ENCODE data around the gene PLPP3.

Gene PLPP3

DNA sequence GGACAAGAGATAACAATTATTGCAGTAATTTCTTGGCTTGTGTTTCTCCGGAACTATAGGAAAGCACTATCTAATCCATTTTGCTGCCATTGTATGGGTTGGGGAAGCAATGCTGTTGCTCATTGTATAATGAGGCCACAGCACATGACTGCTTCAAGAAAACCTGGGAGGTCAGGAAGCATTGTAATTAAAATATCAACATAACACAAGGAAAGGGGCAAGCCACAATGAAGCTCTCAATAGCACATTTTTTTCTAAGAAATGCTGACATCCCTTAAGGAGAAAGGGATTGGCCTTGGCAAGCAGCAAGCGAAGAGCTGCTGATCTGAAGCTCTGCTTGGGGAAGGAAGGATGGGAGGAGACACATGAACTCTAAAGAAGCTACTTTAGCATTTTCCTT is 44.0 kb downstream of the PLPP3 start:
- H3K4me2 ChIP-seq (ENCODE audit: low read length): no peak overlapping the region
- H2AK5ac ChIP-seq (ENCODE audit: low read length): no peak overlapping the region
- H4K12ac ChIP-seq (ENCODE audit: low read depth, low read length): no peak overlapping the region
- H3K36me3 ChIP-seq (ENCODE audit: control insufficient read depth in 1 of 2, insufficient read depth in 2 of 2, low read length in 2 of 2): peaks cover 25 to 70% of the 10 kb centered on the region in 2 experiments
- no peak overlapping the region for H2BK12ac ChIP-seq (ENCODE audit: low read length)
- H2BK5ac ChIP-seq (ENCODE audit: low read depth, low read length, poor library complexity): no peak overlapping the region
- H2BK120ac ChIP-seq (ENCODE audit: insufficient read depth, low read length, poor library complexity): no peak overlapping the region
- no peak overlapping the region for H3K9ac ChIP-seq (ENCODE audit: low read length)
- H2AFZ ChIP-seq (ENCODE audit: insufficient read depth, low read length, poor library complexity): no peak overlapping the region
- no peak overlapping the region for H3K18ac ChIP-seq (ENCODE audit: low read length)
- H3K23ac ChIP-seq (ENCODE audit: low read length): no peak overlapping the region
- peaks cover 4 to 9% of the 10 kb centered on the region in 2 experiments for H3K4me1 ChIP-seq (ENCODE audit: control insufficient read depth in 1 of 2, insufficient read depth in 2 of 2, low read length in 2 of 2)
- H3K27me3 ChIP-seq (ENCODE audit: insufficient read depth, low read length): no peaks in the 10 kb centered on the region
- no peaks in the 10 kb centered on the region for H3K9me3 ChIP-seq (ENCODE audit: insufficient read depth, low read depth, low read length)
- no peak overlapping the region for H4K91ac ChIP-seq (ENCODE audit: low read depth, low read length)
- DNase-seq: no peak
- no peaks in the 10 kb centered on the region for H3K79me1 ChIP-seq (ENCODE audit: low read length)
- WGBS (ENCODE audit: extremely low coverage, insufficient coverage, insufficient read length): no CpG with 5 or more reads among the region's 2 CpGs
- H3K14ac ChIP-seq (ENCODE audit: low read length): no peak overlapping the region
- no peak overlapping the region for H3K4me3 ChIP-seq (ENCODE audit: low read depth, low read length)
- H3K4ac ChIP-seq (ENCODE audit: low read depth, low read length): no peak overlapping the region
- no peak overlapping the region for H4K8ac ChIP-seq (ENCODE audit: low read depth, low read length)
- peaks cover 16% of the 10 kb centered on the region for H3K79me2 ChIP-seq (ENCODE audit: control insufficient read depth, insufficient read depth, low read length, poor library complexity)
- H3K27ac ChIP-seq (ENCODE audit: low read depth, low read length): no peak overlapping the region

- H4K12ac ChIP-seq (ENCODE audit: low read depth, low read length): no peak overlapping the region
- H3K4me2 ChIP-seq (ENCODE audit: low read length): no peak overlapping the region
- peaks cover 26 to 77% of the 10 kb centered on the region in 2 experiments for H3K36me3 ChIP-seq (ENCODE audit: control insufficient read depth in 1 of 2, insufficient read depth in 2 of 2, low read length in 2 of 2)
- H2AK5ac ChIP-seq (ENCODE audit: low read length): no peak overlapping the region
- H3K27ac ChIP-seq (ENCODE audit: low read depth, low read length): no peak overlapping the region
- H2BK12ac ChIP-seq (ENCODE audit: low read length): no peak overlapping the region
- no peak overlapping the region for H3K14ac ChIP-seq (ENCODE audit: low read length)
- H4K8ac ChIP-seq (ENCODE audit: low read depth, low read length): no peak overlapping the region
- H3K4me1 ChIP-seq (ENCODE audit: control insufficient read depth in 1 of 2, insufficient read depth in 2 of 2, low read length in 2 of 2): peaks cover 4 to 9% of the 10 kb centered on the region in 2 experiments
- no peak overlapping the region for H4K91ac ChIP-seq (ENCODE audit: low read depth, low read length)
- H2BK5ac ChIP-seq (ENCODE audit: low read depth, low read length, poor library complexity): no peak overlapping the region
- H3K79me2 ChIP-seq (ENCODE audit: control insufficient read depth, insufficient read depth, low read length, poor library complexity): peaks cover 13% of the 10 kb centered on the region
- no CpG with 5 or more reads among the region's 5 CpGs for WGBS (ENCODE audit: extremely low coverage, insufficient coverage, insufficient read length)
- H3K79me1 ChIP-seq (ENCODE audit: low read length): no peaks in the 10 kb centered on the region
- H3K9me3 ChIP-seq (ENCODE audit: insufficient read depth, low read depth, low read length): no peaks in the 10 kb centered on the region
- DNase-seq: no peak
- peak overlapping the region; percentile 73 for H3K4ac ChIP-seq (ENCODE audit: low read depth, low read length)
- H3K4me3 ChIP-seq (ENCODE audit: low read depth, low read length): no peak overlapping the region
- H3K18ac ChIP-seq (ENCODE audit: low read length): no peak overlapping the region
- no peak overlapping the region for H3K9ac ChIP-seq (ENCODE audit: low read length)
- no peak overlapping the region for H2AFZ ChIP-seq (ENCODE audit: insufficient read depth, low read length, poor library complexity)
- no peak overlapping the region for H2BK120ac ChIP-seq (ENCODE audit: insufficient read depth, low read length, poor library complexity)
- no peaks in the 10 kb centered on the region for H3K27me3 ChIP-seq (ENCODE audit: insufficient read depth, low read length)
- no peak overlapping the region for H3K23ac ChIP-seq (ENCODE audit: low read length)
Measured at GRCh38 chr1:56534130-56534651, 45.2 kb downstream of the PLPP3 start.

DNA sequence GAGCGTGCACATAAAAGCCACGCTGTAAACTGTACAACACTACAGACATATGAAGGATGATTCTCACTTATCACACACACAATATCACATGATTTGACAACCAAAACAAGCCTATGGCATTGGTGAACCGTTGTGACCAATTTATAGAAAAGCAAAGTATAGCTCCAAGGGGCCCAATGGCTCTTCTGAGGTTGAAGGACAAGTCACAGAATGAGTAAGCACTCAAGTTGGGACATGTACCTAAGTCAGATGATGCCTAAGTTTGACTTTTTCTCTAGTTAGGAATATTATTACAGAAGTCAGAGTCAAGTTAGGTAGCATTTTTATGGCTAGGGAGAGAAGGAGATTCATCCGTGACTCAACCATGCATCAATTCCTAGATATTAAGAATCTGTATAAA is 45.7 kb downstream of the PLPP3 start:
- H3K36me3 ChIP-seq (ENCODE audit: control insufficient read depth in 1 of 2, insufficient read depth in 2 of 2, low read length in 2 of 2): peaks cover 26 to 78% of the 10 kb centered on the region in 2 experiments
- H2AFZ ChIP-seq (ENCODE audit: insufficient read depth, low read length, poor library complexity): no peak overlapping the region
- H3K27ac ChIP-seq (ENCODE audit: low read depth, low read length): no peak overlapping the region
- H2BK5ac ChIP-seq (ENCODE audit: low read depth, low read length, poor library complexity): no peak overlapping the region
- no peak overlapping the region for H2BK12ac ChIP-seq (ENCODE audit: low read length)
- no peak overlapping the region for H3K18ac ChIP-seq (ENCODE audit: low read length)
- H4K12ac ChIP-seq (ENCODE audit: low read depth, low read length): no peak overlapping the region
- H3K9me3 ChIP-seq (ENCODE audit: insufficient read depth, low read depth, low read length): no peaks in the 10 kb centered on the region
- peaks cover 13% of the 10 kb centered on the region for H3K79me2 ChIP-seq (ENCODE audit: control insufficient read depth, insufficient read depth, low read length, poor library complexity)
- peak in 1 of 2 donors; percentile 58 for DNase-seq
- no peak overlapping the region for H3K4me2 ChIP-seq (ENCODE audit: low read length)
- H2AK5ac ChIP-seq (ENCODE audit: low read length): no peak overlapping the region
- no peak overlapping the region for H2BK120ac ChIP-seq (ENCODE audit: insufficient read depth, low read length, poor library complexity)
- no CpG with 5 or more reads among the region's 4 CpGs for WGBS (ENCODE audit: extremely low coverage, insufficient coverage, insufficient read length)
- H3K9ac ChIP-seq (ENCODE audit: low read length): no peak overlapping the region
- no peak overlapping the region for H3K4me3 ChIP-seq (ENCODE audit: low read depth, low read length)
- peak overlapping the region; percentile 73 for H3K4ac ChIP-seq (ENCODE audit: low read depth, low read length)
- peaks cover 4 to 9% of the 10 kb centered on the region in 2 experiments for H3K4me1 ChIP-seq (ENCODE audit: control insufficient read depth in 1 of 2, insufficient read depth in 2 of 2, low read length in 2 of 2)
- no peaks in the 10 kb centered on the region for H3K27me3 ChIP-seq (ENCODE audit: insufficient read depth, low read length)
- H3K23ac ChIP-seq (ENCODE audit: low read length): no peak overlapping the region
- no peak overlapping the region for H3K14ac ChIP-seq (ENCODE audit: low read length)
- H4K91ac ChIP-seq (ENCODE audit: low read depth, low read length): no peak overlapping the region
- H3K79me1 ChIP-seq (ENCODE audit: low read length): no peaks in the 10 kb centered on the region
- H4K8ac ChIP-seq (ENCODE audit: low read depth, low read length): no peak overlapping the region

- no peak overlapping the region for H3K18ac ChIP-seq (ENCODE audit: low read length)
- H4K91ac ChIP-seq (ENCODE audit: low read depth, low read length): no peak overlapping the region
- H3K4me3 ChIP-seq (ENCODE audit: low read depth, low read length): no peak overlapping the region
- H2AK5ac ChIP-seq (ENCODE audit: low read length): no peak overlapping the region
- H4K12ac ChIP-seq (ENCODE audit: low read depth, low read length): no peak overlapping the region
- H4K8ac ChIP-seq (ENCODE audit: low read depth, low read length): no peak overlapping the region
- no peaks in the 10 kb centered on the region for H3K79me1 ChIP-seq (ENCODE audit: low read length)
- no peak overlapping the region for H2AFZ ChIP-seq (ENCODE audit: insufficient read depth, low read length, poor library complexity)
- DNase-seq: no peak
- H2BK12ac ChIP-seq (ENCODE audit: low read length): no peak overlapping the region
- peaks cover 13% of the 10 kb centered on the region for H3K79me2 ChIP-seq (ENCODE audit: control insufficient read depth, insufficient read depth, low read length, poor library complexity)
- no peak overlapping the region for H3K23ac ChIP-seq (ENCODE audit: low read length)
- peaks cover 4 to 9% of the 10 kb centered on the region in 2 experiments for H3K4me1 ChIP-seq (ENCODE audit: control insufficient read depth in 1 of 2, insufficient read depth in 2 of 2, low read length in 2 of 2)
- no peak overlapping the region for H2BK5ac ChIP-seq (ENCODE audit: low read depth, low read length, poor library complexity)
- no peak overlapping the region for H3K9ac ChIP-seq (ENCODE audit: low read length)
- WGBS (ENCODE audit: extremely low coverage, insufficient coverage, insufficient read length): no CpG with 5 or more reads among the region's 3 CpGs
- no peaks in the 10 kb centered on the region for H3K9me3 ChIP-seq (ENCODE audit: insufficient read depth, low read depth, low read length)
- no peak overlapping the region for H3K27ac ChIP-seq (ENCODE audit: low read depth, low read length)
- H3K27me3 ChIP-seq (ENCODE audit: insufficient read depth, low read length): no peaks in the 10 kb centered on the region
- H3K14ac ChIP-seq (ENCODE audit: low read length): no peak overlapping the region
- H3K4me2 ChIP-seq (ENCODE audit: low read length): no peak overlapping the region
- H3K36me3 ChIP-seq (ENCODE audit: control insufficient read depth in 1 of 2, insufficient read depth in 2 of 2, low read length in 2 of 2): peaks cover 26 to 78% of the 10 kb centered on the region in 2 experiments
- H3K4ac ChIP-seq (ENCODE audit: low read depth, low read length): peak overlapping the region; percentile 73
- no peak overlapping the region for H2BK120ac ChIP-seq (ENCODE audit: insufficient read depth, low read length, poor library complexity)
Measured at GRCh38 chr1:56533197-56533596, 46.2 kb downstream of the PLPP3 start.

Measured in trophoblast cell (in vitro differentiated cells and primary cell).